CMK (cell line): Measurements from ENCODE around the gene SIN3A.
"Not testable (repeated sequence)": the region's sequence is repeated elsewhere in the genome, so short reads cannot be mapped to it uniquely, and the experiment has no call there.

Experiments used
- DNase-seq: peaks from one replicate; pipeline ENCODE4 v3.0.0-alpha.2; 2010; ENCODE audit warnings: low read depth

Gene SIN3A

GRCh38 chr15:75451674-75452363 lies at the start of gene SIN3A:
TSS of gene SIN3A (minus strand) at chr15:75451690. CDS start at chr15:75430375, 21,315 bp downstream.
- peak; percentile 99 for DNase-seq

- no peak for DNase-seq
These were observed 42.2 kb upstream of the SIN3A start for GRCh38 chr15:75493732-75494131.

GRCh38 chr15:75483961-75484360 lies 32.5 kb upstream of the SIN3A start:
- no peak for DNase-seq

- DNase-seq, result not testable (repeated sequence)
These were observed 32.1 kb upstream of the SIN3A start for GRCh38 chr15:75483556-75483955.

- no peak for DNase-seq
These were observed 31.6 kb upstream of the SIN3A start for GRCh38 chr15:75483106-75483505.

- not testable (repeated sequence) for DNase-seq
These were observed 29.0 kb upstream of the SIN3A start for GRCh38 chr15:75480463-75480862.

- DNase-seq, result no peak
These were observed 28.2 kb upstream of the SIN3A start for GRCh38 chr15:75479670-75480069.

- DNase-seq, result not testable (repeated sequence)
These were observed 25.6 kb upstream of the SIN3A start for GRCh38 chr15:75477094-75477493.

- DNase-seq, result no peak
These were observed 17.6 kb upstream of the SIN3A start for GRCh38 chr15:75468913-75469598.

- DNase-seq, result no peak
These were observed 9.2 kb upstream of the SIN3A start for GRCh38 chr15:75460646-75461045.

GRCh38 chr15:75459581-75459980 lies 8.1 kb upstream of the SIN3A start:
- no peak for DNase-seq

- no peak for DNase-seq
These were observed 5.2 kb upstream of the SIN3A start for GRCh38 chr15:75456710-75457109.

GRCh38 chr15:75455982-75456531 lies 4.6 kb upstream of the SIN3A start:
- DNase-seq, result peak; percentile 80

GRCh38 chr15:75455424-75455981 lies 4.0 kb upstream of the SIN3A start:
- no peak for DNase-seq

GRCh38 chr15:75454471-75455378 lies 3.2 kb upstream of the SIN3A start:
- DNase-seq, result peak; percentile 54

- DNase-seq, result peak; percentile 100
These were observed 2.4 kb upstream of the SIN3A start for GRCh38 chr15:75453703-75454470.

- peak; percentile 79 for DNase-seq
These were observed 1.6 kb upstream of the SIN3A start for GRCh38 chr15:75452865-75453702.

GRCh38 chr15:75452364-75452864 lies 924 bp upstream of the SIN3A start:
- peak; percentile 75 for DNase-seq

GRCh38 chr15:75451202-75451673 lies 252 bp downstream of the SIN3A start:
- DNase-seq, result no peak
